GM23338 (cell line): ENCODE measurements around the gene GFI1B. TPM values are rescaled to one million over a fixed set of nuclear protein-coding genes. Genes with fewer than 3 reads are reported as not detected.

ENCODE experiments used
- ATAC-seq: fragments of 200-7000 bp; cut with Tn5 transposase; 3 replicates; pipeline ENCODE4 v1.9.1; 2020
- DNase-seq: peaks from one replicate; pipeline ENCODE4 v3.0.0-alpha.2; 2015; ENCODE audit warnings: low spot score
- H2AFZ ChIP-seq: fragments of 200-600 bp; sonication (generic); 2 replicates; pipeline ENCODE4 v1.8.0; 2016; ENCODE audit warnings: antibody characterized with exemption, mild to moderate bottlenecking, moderate library complexity
- H3F3A ChIP-seq: fragments of 200-600 bp; sonication (generic); replicated peaks from 2 replicates; pipeline ENCODE4 v1.8.0; 2017; ENCODE audit warnings: antibody characterized with exemption, mixed run types, low read depth
- H3K27ac ChIP-seq: fragments of 200-600 bp; sonication (generic); 2 replicates; pipeline ENCODE4 v1.6.1; 2016; ENCODE audit warnings: low read depth
- H3K27me3 ChIP-seq: fragments of 200-600 bp; sonication (generic); 2 replicates; pipeline ENCODE4 v1.8.0; 2016; ENCODE audit warnings: mild to moderate bottlenecking, mixed run types, moderate library complexity; ENCODE audit not compliant: insufficient read depth
- H3K36me3 ChIP-seq: fragments of 200-600 bp; sonication (generic); 2 replicates; pipeline ENCODE4 v1.8.0; 2016; ENCODE audit warnings: mild to moderate bottlenecking; ENCODE audit not compliant: insufficient read depth
- H3K4me1 ChIP-seq: fragments of 200-600 bp; sonication (generic); 2 replicates; pipeline ENCODE4 v1.8.0; 2016; ENCODE audit warnings: mild to moderate bottlenecking, moderate library complexity; ENCODE audit not compliant: insufficient read depth
- H3K4me2 ChIP-seq: fragments of 200-600 bp; sonication (generic); 2 replicates; pipeline ENCODE4 v1.7.1; 2017; ENCODE audit warnings: mixed run types
- H3K4me3 ChIP-seq: fragments of 200-600 bp; sonication (generic); 2 replicates; pipeline ENCODE4 v1.6.1; 2016; ENCODE audit warnings: mixed run types
- H3K79me2 ChIP-seq: fragments of 200-600 bp; sonication (generic); replicated peaks from 2 replicates; pipeline ENCODE4 v1.8.0; 2017; ENCODE audit warnings: mild to moderate bottlenecking; ENCODE audit not compliant: insufficient read depth
- H3K9me2 ChIP-seq: fragments of 200-600 bp; sonication (generic); 2 replicates; pipeline ENCODE4 v1.8.0; 2017; ENCODE audit not compliant: insufficient read depth
- H4K20me1 ChIP-seq: fragments of 200-600 bp; sonication (generic); replicated peaks from 2 replicates; pipeline ENCODE4 v1.8.0; 2017; ENCODE audit warnings: mild to moderate bottlenecking; ENCODE audit not compliant: insufficient read depth
- H3K27ac Mint-ChIP-seq: 2 replicates; pipeline ENCODE4 v1.8.0; 2020; ENCODE audit warnings: inconsistent platforms, mild to moderate bottlenecking, moderate library complexity, mixed read lengths
- H3K27me3 Mint-ChIP-seq: 3 replicates; pipeline ENCODE4 v1.8.0; 2022; ENCODE audit warnings: low read depth, mild to moderate bottlenecking, moderate library complexity, mixed read lengths, inconsistent platforms; ENCODE audit not compliant: insufficient read depth, poor library complexity
- H3K36me3 Mint-ChIP-seq: 3 replicates; pipeline ENCODE4 v1.8.0; 2021; ENCODE audit warnings: low read depth, mild to moderate bottlenecking, inconsistent platforms, moderate library complexity, mixed read lengths
- H3K4me1 Mint-ChIP-seq: 3 replicates; pipeline ENCODE4 v1.8.0; 2020; ENCODE audit warnings: mild to moderate bottlenecking, inconsistent platforms, mixed read lengths
- H3K4me3 Mint-ChIP-seq: 3 replicates; pipeline ENCODE4 v1.8.0; 2021; ENCODE audit warnings: moderate library complexity, mild to moderate bottlenecking, inconsistent platforms, mixed read lengths
- H3K9me3 Mint-ChIP-seq: 3 replicates; pipeline ENCODE4 v1.8.0; 2020; ENCODE audit warnings: moderate library complexity, mild to moderate bottlenecking, inconsistent platforms, mixed read lengths
- CREB1 ChIP-seq: fragments of 250-450 bp; sonication (Bioruptor Pico); IDR thresholded peaks from 2 replicates; pipeline ENCODE4 v1.5.0; 2020; ENCODE audit warnings: low read depth, mild to moderate bottlenecking, moderate library complexity
- CTCF ChIP-seq, 2 experiments: fragments of 200-600 bp in 1 of 2; sonication (generic) in 1 of 2; conservative IDR thresholded peaks; 2 replicates each; pipeline versions ENCODE4 v1.5.1 to v1.6.1; 2016 to 2017; ENCODE audit warnings: antibody characterized with exemption in 2 of 2, low read depth in 2 of 2, mild to moderate bottlenecking in 2 of 2, moderate library complexity in 1 of 2
- ETS1 ChIP-seq: IDR thresholded peaks from 2 replicates; pipeline ENCODE4 v1.6.1; 2016; ENCODE audit warnings: antibody characterized with exemption
- EZH2 ChIP-seq: fragments of 200-600 bp; sonication (generic); IDR thresholded peaks from one replicate; pipeline ENCODE4 v1.8.0; 2017; ENCODE audit warnings: antibody characterized with exemption, mild to moderate bottlenecking, low read depth; ENCODE audit not compliant: unreplicated experiment
- EZH2phosphoT487 ChIP-seq: fragments of 200-600 bp; sonication (generic); IDR thresholded peaks from one replicate; pipeline ENCODE4 v1.8.1; 2018; ENCODE audit warnings: antibody characterized with exemption; ENCODE audit not compliant: unreplicated experiment
- JUNB ChIP-seq: IDR thresholded peaks from one replicate; pipeline ENCODE4 v1.6.1; 2016; ENCODE audit warnings: antibody characterized with exemption; ENCODE audit not compliant: unreplicated experiment
- REST ChIP-seq: IDR thresholded peaks from one replicate; pipeline ENCODE4 v1.6.1; 2018; ENCODE audit warnings: antibody characterized with exemption; ENCODE audit not compliant: unreplicated experiment
- STAT1 ChIP-seq: IDR thresholded peaks from one replicate; pipeline ENCODE4 v1.6.1; 2016; ENCODE audit warnings: antibody characterized with exemption; ENCODE audit not compliant: unreplicated experiment
- ZNF331 ChIP-seq: fragments of 250-450 bp; sonication (Bioruptor Pico); IDR thresholded peaks from 2 replicates; pipeline ENCODE4 v1.5.0; 2020; ENCODE audit warnings: low read depth, mild to moderate bottlenecking, moderate library complexity
- polyA plus RNA-seq: library from polyadenylated mRNA; unstranded; fragments of >200 nt; fragmentation: Nextera tagmentation; extraction: Ambion mirVana; gene quantifications from 2 replicates; pipeline ENCODE4 v1.2.1, GENCODE V29; 2016
- total RNA-seq: library from RNA; depleted of rRNA; stranded (reverse); fragments of >200 nt; shearing (Covaris generic); gene quantifications from 2 replicates; pipeline ENCODE4 v1.2.3, GENCODE V29; 2014

Gene GFI1B
- total and polyA plus RNA-seq, 2 experiments from 2014 or later = 0.38 TPM; not detected in 1

- H3K9me2 ChIP-seq = 0 out of 2 replicates have a peak, but pooled peaks cover 3% of the 10 kb centered on the region
- peak overlapping the region; percentile 99 for H3K4me3 Mint-ChIP-seq
- ATAC-seq (no peak), DNase-seq (peak; percentile 47)
- H3K27me3 ChIP-seq = no peaks in the 10 kb centered on the region
- H3K9me3 Mint-ChIP-seq = peaks cover 15% of the 10 kb centered on the region; the same call in 2 of the 3 replicates
- peak overlapping the region; percentile 15 for H2AFZ ChIP-seq
- peaks cover 28% of the 10 kb centered on the region for H4K20me1 ChIP-seq
- H3F3A ChIP-seq = no peaks in the 10 kb centered on the region
- peaks cover 18% of the 10 kb centered on the region for H3K4me1 Mint-ChIP-seq
- peak overlapping the region; percentile 92 for H3K4me3 ChIP-seq
- peaks cover 58% of the 10 kb centered on the region for H3K79me2 ChIP-seq
- H3K4me2 ChIP-seq = peak overlapping the region; percentile 93
- peak overlapping the region; percentile 75; the same call in 1 of the 2 replicates for H3K27ac ChIP-seq
- TF ChIP-seq REST (peak; percentile 4), CTCF (conservative IDR thresholded peaks at IDR 0.05; ENCODE audit: low read depth in 2 of 2) (no peak), EZH2phosphoT487 (no peak)
- peaks cover 20% of the 10 kb centered on the region for H3K36me3 Mint-ChIP-seq
- peaks cover 10% of the 10 kb centered on the region for H3K27me3 Mint-ChIP-seq
- H3K27ac Mint-ChIP-seq = peak overlapping the region; percentile 99
- no peaks in the 10 kb centered on the region for H3K36me3 ChIP-seq
- peaks cover 9% of the 10 kb centered on the region; the same call in 1 of the 2 replicates for H3K4me1 ChIP-seq
Observed at GRCh38 chr9:133031130-133031422, 52.6 kb downstream of the GFI1B start.

GRCh38 chr9:133031496-133031911 lies 53.0 kb downstream of the GFI1B start:
- H3K36me3 Mint-ChIP-seq = peaks cover 20% of the 10 kb centered on the region
- Histone ChIP-seq H3K27me3 (no peaks in the 10 kb centered on the region), H4K20me1 (peaks cover 31% of the 10 kb centered on the region), H3K36me3 (no peaks in the 10 kb centered on the region), H3K4me2 (peak overlapping the region; percentile 93), H3K4me3 (peak overlapping the region; percentile 92), H3F3A (no peaks in the 10 kb centered on the region), H3K27ac (0 out of 2 replicates have a peak overlapping the region, but pooled peaks have one; percentile 75), H3K9me2 (0 out of 2 replicates have a peak, but pooled peaks cover 3% of the 10 kb centered on the region), H3K79me2 (peaks cover 63% of the 10 kb centered on the region), H3K4me1 (peaks cover 9% of the 10 kb centered on the region; the same call in 1 of the 2 replicates), H2AFZ (peak overlapping the region; percentile 15; the same call in 1 of the 2 replicates)
- DNase-seq (peak; percentile 46), ATAC-seq (no peak)
- H3K4me1 Mint-ChIP-seq = peaks cover 18% of the 10 kb centered on the region
- peak overlapping the region; percentile 99 for H3K27ac Mint-ChIP-seq
- peak overlapping the region; percentile 99 for H3K4me3 Mint-ChIP-seq
- H3K27me3 Mint-ChIP-seq = peaks cover 10% of the 10 kb centered on the region
- peaks cover 14% of the 10 kb centered on the region; the same call in 2 of the 3 replicates for H3K9me3 Mint-ChIP-seq
- no peak for TF ChIP-seq ZNF331 (CRISPR knock-in tag)
- TF ChIP-seq EZH2phosphoT487 = no peak
- no peak for TF ChIP-seq CREB1 (CRISPR knock-in tag)
- no peak for TF ChIP-seq EZH2
- no peak for TF ChIP-seq ETS1
- no peak for TF ChIP-seq JUNB
- no peak for TF ChIP-seq CTCF (conservative IDR thresholded peaks at IDR 0.05; ENCODE audit: low read depth in 2 of 2)
- TF ChIP-seq STAT1 = no peak
